Prostate gland (tissue), 2 donors: ENCODE measurements around the gene GAB3.

Source experiments
- CTCF ChIP-seq, 4 experiments: fragments of 200-600 bp in 2 of 4; fragments of 450-650 bp in 2 of 4; sonication (generic) in 2 of 4; IDR thresholded peaks; 1 replicate in 3 of 4; 2 replicates in 1 of 4; pipeline ENCODE4 v1.5.1; 2016 to 2019; ENCODE audit warnings: antibody characterized with exemption in 4 of 4, mild to moderate bottlenecking in 2 of 4, moderate library complexity in 2 of 4
- POLR2A ChIP-seq: fragments of 450-650 bp; IDR thresholded peaks from one replicate; pipeline ENCODE4 v1.6.1; 2016; ENCODE audit warnings: antibody characterized with exemption, mild to moderate bottlenecking
- POLR2AphosphoS5 ChIP-seq: sonication (generic); formaldehyde crosslinking; IDR thresholded peaks from one replicate; pipeline ENCODE4 v1.6.1; 2017; ENCODE audit warnings: antibody characterized with exemption

- TF ChIP-seq CTCF (IDR thresholded peaks at IDR 0.05) (no peak), POLR2AphosphoS5 (no peak), POLR2A (no peak)
These were observed 25.7 kb downstream of the GAB3 start for GRCh38 chrX:154724993-154725756.
